HEK293 (cell line): Measurements from ENCODE around the gene KCNMA1.

Experiments
- BCL11A ChIP-seq: fragments of 450-650 bp; formaldehyde crosslinking; IDR thresholded peaks from 2 replicates; pipeline ENCODE4 v1.5.1; 2016; ENCODE audit warnings: low read depth, missing biosample characterization, missing genetic modification characterization
- CTCF ChIP-seq: fragments of 450-650 bp; formaldehyde crosslinking; IDR thresholded peaks from 2 replicates; pipeline ENCODE4 v1.5.1; 2016; ENCODE audit warnings: missing biosample characterization, missing genetic modification characterization
- FEZF1 ChIP-seq: fragments of 450-650 bp; formaldehyde crosslinking; IDR thresholded peaks from 2 replicates; pipeline ENCODE4 v1.5.1; 2016; ENCODE audit warnings: missing biosample characterization, missing genetic modification characterization
- ZNF274 ChIP-seq, 2 experiments: fragments of 200-500 bp in 1 of 2; fragments of 450-650 bp in 1 of 2; sonication (Bioruptor generic) in 1 of 2; formaldehyde crosslinking in 1 of 2; IDR thresholded peaks; 2 replicates each; pipeline versions ENCODE4 v1.5.1 to v1.6.1; 2014 to 2016; ENCODE audit warnings: borderline replicate concordance in 1 of 2, inconsistent platforms in 1 of 2, low read length in 1 of 2, missing biosample characterization in 1 of 2, missing genetic modification characterization in 1 of 2
- ZNF785 ChIP-seq: fragments of 450-650 bp; formaldehyde crosslinking; IDR thresholded peaks from 2 replicates; pipeline ENCODE4 v1.5.1; 2016; ENCODE audit warnings: missing biosample characterization, missing genetic modification characterization

GRCh38 chr10:77205135-77205534 is 432.5 kb downstream of the KCNMA1 start:
- no peak for TF ChIP-seq CTCF (tag by site-specific recombination)
- no peak for TF ChIP-seq ZNF785 (tag by site-specific recombination)
- no peak for TF ChIP-seq BCL11A (tag by site-specific recombination)
- no peak for TF ChIP-seq ZNF274 (IDR thresholded peaks at IDR 0.05; ENCODE audit: low read length)
- no peak for TF ChIP-seq ZNF274 (tag by site-specific recombination; IDR thresholded peaks at IDR 0.05; ENCODE audit: borderline replicate concordance)
- no peak for TF ChIP-seq FEZF1 (tag by site-specific recombination)
